Smooth muscle cell of trachea (primary cell): ENCODE results near the gene SLC31A1. TPM values are rescaled to one million over a fixed set of nuclear protein-coding genes. Genes with fewer than 3 reads are reported as not detected.

Experiments used
- total RNA-seq: library from RNA; depleted of rRNA; stranded (reverse); fragments of >200 nt; gene quantifications from 2 replicates; pipeline ENCODE4 v1.2.1, GENCODE V29; 2014

Gene SLC31A1
- total RNA-seq = 25.0 and 31.6 TPM in 2 replicates

GRCh38 chr9:113221003-113221799 lies at the start of gene SLC31A1, which contains the start of gene FKBP15:
SLC31A1 (plus strand) TSS chr9:113221544; CDS start chr9:113256149, 34,605 bp downstream.
FKBP15 (minus strand) TSS chr9:113221277; CDS start chr9:113221243, 34 bp downstream.

DNA sequence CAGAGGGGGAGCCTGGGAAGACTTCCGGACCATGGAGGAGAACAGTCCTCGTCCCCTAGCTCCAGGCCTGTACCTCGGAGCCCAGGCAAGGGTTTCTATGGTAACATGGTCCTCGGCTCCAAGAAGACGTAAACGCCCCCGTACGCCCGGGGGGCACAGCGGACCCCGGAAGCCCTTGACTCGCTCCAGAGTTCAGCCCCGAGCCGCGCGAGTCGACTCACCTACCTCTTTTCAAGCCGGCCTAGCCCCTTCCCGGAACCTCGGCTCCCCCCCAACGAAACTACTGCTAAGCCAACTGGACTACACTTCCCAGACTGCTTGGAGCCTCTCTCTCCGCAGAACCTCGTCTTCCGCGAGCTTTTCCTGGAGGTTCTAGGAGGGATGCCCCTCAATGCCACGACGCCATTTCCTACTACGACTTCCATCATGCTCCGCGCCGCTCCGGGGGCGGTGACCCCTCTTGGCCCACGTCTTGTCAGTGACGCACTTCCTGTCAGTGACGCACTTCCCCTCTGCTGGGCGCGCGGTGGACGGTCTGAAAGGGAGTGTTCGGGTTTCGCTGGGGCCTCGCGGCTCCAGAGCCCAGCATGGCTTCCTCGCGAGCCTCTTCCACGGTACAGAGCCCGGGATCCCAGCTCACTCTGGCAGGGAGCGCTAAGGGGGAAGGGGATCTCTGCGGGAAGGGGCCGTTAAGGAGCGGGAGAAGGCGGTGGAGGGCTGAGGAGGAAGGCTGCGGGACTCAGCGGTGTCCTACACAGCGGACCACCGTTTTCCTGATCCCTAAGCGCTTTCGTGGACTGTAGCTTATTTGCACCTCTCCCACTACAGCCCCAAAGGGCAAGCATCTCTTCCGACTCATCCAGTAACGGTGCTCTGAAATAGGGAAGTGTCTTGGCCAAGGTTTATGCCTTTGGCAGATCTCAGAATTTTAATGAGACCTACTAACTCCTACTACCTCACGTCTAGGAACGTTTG lies 54.1 kb downstream of the SLC31A1 start, which contains the start of the genes CDC26 and PRPF4:
TSS of gene CDC26 (minus strand) at position 416 of the 975 bp plus-strand sequence. CDS start 3,065 bp downstream, outside the sequence.
TSS of gene PRPF4 (plus strand) at position 502 of the 975 bp plus-strand sequence. CDS start at position 588, 86 bp downstream.

GRCh38 chr9:113302792-113303418 lies 81.6 kb downstream of the SLC31A1 start, which contains the start of gene RNF183:
RNF183 (minus strand) TSS chr9:113303376; CDS start chr9:113298184, 5,192 bp downstream.

Other genes starting within 250 kb of the SLC31A1 start
- gene ZNF883, start 209.4 kb upstream of the SLC31A1 start, total RNA-seq = 3.9 and 7.9 TPM in 2 replicates
- 3.0 and 5.2 TPM in 2 replicates for gene ZFP37, start 164.8 kb upstream of the SLC31A1 start, total RNA-seq
- gene SLC31A2, start 70.5 kb upstream of the SLC31A1 start, total RNA-seq = 8.4 and 12.2 TPM in 2 replicates
- 24.7 and 25.6 TPM in 2 replicates for gene FKBP15, start 267 bp upstream of the SLC31A1 start, total RNA-seq
- gene CDC26, start 54.0 kb downstream of the SLC31A1 start, total RNA-seq = 28.9 and 47.3 TPM in 2 replicates
- gene PRPF4, start 54.1 kb downstream of the SLC31A1 start, total RNA-seq = 26.6 and 31.0 TPM in 2 replicates
- not detected in 2 replicates for gene RNF183, start 81.8 kb downstream of the SLC31A1 start, total RNA-seq
- gene WDR31, start 118.7 kb downstream of the SLC31A1 start, total RNA-seq = 2.3 and 4.0 TPM in 2 replicates
- not detected in 2 replicates for gene BSPRY, start 128.0 kb downstream of the SLC31A1 start, total RNA-seq
- 5.7 and 11.4 TPM in 2 replicates for gene HDHD3, start 155.4 kb downstream of the SLC31A1 start, total RNA-seq
- 36.4 and 53.1 TPM in 2 replicates for gene ALAD, start 179.7 kb downstream of the SLC31A1 start, total RNA-seq
- gene POLE3, start 189.1 kb downstream of the SLC31A1 start, total RNA-seq = 20.2 and 32.1 TPM in 2 replicates
- gene C9orf43, start 189.2 kb downstream of the SLC31A1 start, total RNA-seq = 0.15 and 0.50 TPM in 2 replicates
- gene RGS3, start 242.2 kb downstream of the SLC31A1 start, total RNA-seq = 49.2 and 74.1 TPM in 2 replicates